HepG2 (cell line): ENCODE measurements around the gene NGFR. TPM values are rescaled to one million over a fixed set of nuclear protein-coding genes. Genes with fewer than 3 reads are reported as not detected.

Source experiments
- CTCF ChIP-seq: sonication (generic); formaldehyde crosslinking; IDR thresholded peaks from 2 replicates; pipeline ENCODE4 v1.5.0; 2020; ENCODE audit warnings: mild to moderate bottlenecking, missing genetic modification reagents, moderate library complexity
- FOXO4 ChIP-seq: sonication (generic); formaldehyde crosslinking; conservative IDR thresholded peaks from 2 replicates; pipeline ENCODE4 v1.8.1; 2023; ENCODE audit warnings: missing genetic modification reagents
- GABPB1 ChIP-seq: IDR thresholded peaks from 2 replicates; pipeline ENCODE4 v1.6.1; 2016; ENCODE audit warnings: mild to moderate bottlenecking, missing genetic modification reagents, moderate library complexity, missing compliant biosample characterization
- HINFP ChIP-seq: sonication (generic); formaldehyde crosslinking; IDR thresholded peaks from 2 replicates; pipeline ENCODE4 v1.4.0; 2020; ENCODE audit warnings: low read depth, mild to moderate bottlenecking, missing genetic modification reagents
- MTF2 ChIP-seq: sonication (generic); formaldehyde crosslinking; IDR thresholded peaks from 2 replicates; pipeline ENCODE4 v1.5.0; 2020; ENCODE audit warnings: missing genetic modification reagents, borderline replicate concordance
- MXD1 ChIP-seq: sonication (generic); formaldehyde crosslinking; IDR thresholded peaks from 2 replicates; pipeline ENCODE4 v1.4.0; 2020; ENCODE audit warnings: mild to moderate bottlenecking, missing genetic modification reagents
- PBX2 ChIP-seq: IDR thresholded peaks from 2 replicates; pipeline ENCODE4 v1.6.1; 2016; ENCODE audit warnings: control low read depth
- RAD21 ChIP-seq: fragments of 450-650 bp; formaldehyde crosslinking; IDR thresholded peaks from 2 replicates; pipeline ENCODE4 v1.5.0; 2020; ENCODE audit warnings: mild to moderate bottlenecking
- REXO4 ChIP-seq: sonication (generic); formaldehyde crosslinking; IDR thresholded peaks from 2 replicates; pipeline ENCODE4 v1.8.0; 2022; ENCODE audit warnings: missing genetic modification reagents, mild to moderate bottlenecking, borderline replicate concordance
- SAP130 ChIP-seq: IDR thresholded peaks from 2 replicates; pipeline ENCODE4 v1.6.1; 2016; ENCODE audit warnings: low read depth
- ZNF280B ChIP-seq: sonication (generic); formaldehyde crosslinking; IDR thresholded peaks from 2 replicates; pipeline ENCODE4 v1.5.0; 2020; ENCODE audit warnings: missing genetic modification reagents, mild to moderate bottlenecking, borderline replicate concordance
- ZNF44 ChIP-seq: sonication (generic); formaldehyde crosslinking; IDR thresholded peaks from 2 replicates; pipeline ENCODE4 v1.5.1; 2020; ENCODE audit warnings: mild to moderate bottlenecking, missing genetic modification reagents
- ZNF562 ChIP-seq: sonication (generic); formaldehyde crosslinking; IDR thresholded peaks from 2 replicates; pipeline ENCODE4 v1.8.0; 2022; ENCODE audit warnings: missing genetic modification reagents, borderline replicate concordance
- ZNF766 ChIP-seq: sonication (generic); formaldehyde crosslinking; IDR thresholded peaks from 2 replicates; pipeline ENCODE4 v1.5.0; 2020; ENCODE audit warnings: missing genetic modification reagents, borderline replicate concordance
- ZSCAN22 ChIP-seq: sonication (generic); formaldehyde crosslinking; IDR thresholded peaks from 2 replicates; pipeline ENCODE4 v1.4.0; 2020; ENCODE audit warnings: mild to moderate bottlenecking, missing genetic modification reagents
- polyA plus RNA-seq, 8 experiments: library from polyadenylated mRNA; depleted of rRNA in 3 of 8; stranded (reverse) in 7 of 8; unstranded in 1 of 8; fragments of >200 nt; fragmentation: Illumina TruSeq in 4 of 8; extraction: Trizol in 4 of 8; gene quantifications; 2 replicates each; pipeline versions ENCODE4 v1.2.1 to v1.2.3, GENCODE V29; 2011 to 2016; ENCODE audit warnings: low read depth in 4 of 8, missing spikeins in 1 of 8, mixed read lengths in 1 of 8; ENCODE audit not compliant: insufficient read depth in 1 of 8
- total RNA-seq, 5 experiments: library from RNA; depleted of rRNA; stranded (reverse); fragments of >200 nt; fragmentation: Illumina TruSeq; extraction: Trizol; gene quantifications; 2 replicates each; pipeline ENCODE4 v1.2.3, GENCODE V29; 2016; ENCODE audit warnings: low read depth in 1 of 5

The NGFR gene
- total and polyA plus RNA-seq, 2 of the 13 experiments (the other 11 are each of a cell fraction or from before 2014, with no cell fraction given) = 1.1 to 1.8 TPM

- peak; percentile 53 for TF ChIP-seq CTCF (CRISPR knock-in tag)
- no peak for TF ChIP-seq ZNF766 (CRISPR knock-in tag)
- no peak for TF ChIP-seq ZNF44 (CRISPR knock-in tag)
- TF ChIP-seq RAD21 (CRISPR knock-in tag) = peak; percentile 20; the same call in 1 of the 2 replicates
- no peak for TF ChIP-seq ZNF280B (CRISPR knock-in tag)
- no peak for TF ChIP-seq PBX2 (CRISPR knock-in tag)
- no peak for TF ChIP-seq REXO4
- peak; percentile 30; the same call in 1 of the 2 replicates for TF ChIP-seq MTF2 (CRISPR knock-in tag)
- TF ChIP-seq ZNF562 (CRISPR knock-in tag) = no peak
- no peak for TF ChIP-seq ZSCAN22 (CRISPR knock-in tag)
- peak; percentile 88 for TF ChIP-seq HINFP (CRISPR knock-in tag)
- TF ChIP-seq GABPB1 (CRISPR knock-in tag) = peak; percentile 33; the same call in 1 of the 2 replicates
- no peak for TF ChIP-seq FOXO4 (CRISPR knock-in tag)
- 0 out of 2 replicates have a peak, but pooled peaks have one; percentile 15 for TF ChIP-seq SAP130
- TF ChIP-seq MXD1 (CRISPR knock-in tag) = 0 out of 2 replicates have a peak, but pooled peaks have one; percentile 27
Measured at GRCh38 chr17:49494986-49495841, at the start of gene NGFR (continued).
